GM18907 (cell line): ENCODE measurements around the gene MTMR3.

Experiments
- ATAC-seq: cut with Tn5 transposase; IDR thresholded peaks from one replicate; pipeline ENCODE4 v1.9.1; 2021; ENCODE audit warnings: mild to moderate bottlenecking, moderate library complexity; ENCODE audit not compliant: unreplicated experiment

Gene MTMR3

GRCh38 chr22:30021881-30022619, 139.1 kb downstream of the MTMR3 start:
- ATAC-seq, result no peak

DNA sequence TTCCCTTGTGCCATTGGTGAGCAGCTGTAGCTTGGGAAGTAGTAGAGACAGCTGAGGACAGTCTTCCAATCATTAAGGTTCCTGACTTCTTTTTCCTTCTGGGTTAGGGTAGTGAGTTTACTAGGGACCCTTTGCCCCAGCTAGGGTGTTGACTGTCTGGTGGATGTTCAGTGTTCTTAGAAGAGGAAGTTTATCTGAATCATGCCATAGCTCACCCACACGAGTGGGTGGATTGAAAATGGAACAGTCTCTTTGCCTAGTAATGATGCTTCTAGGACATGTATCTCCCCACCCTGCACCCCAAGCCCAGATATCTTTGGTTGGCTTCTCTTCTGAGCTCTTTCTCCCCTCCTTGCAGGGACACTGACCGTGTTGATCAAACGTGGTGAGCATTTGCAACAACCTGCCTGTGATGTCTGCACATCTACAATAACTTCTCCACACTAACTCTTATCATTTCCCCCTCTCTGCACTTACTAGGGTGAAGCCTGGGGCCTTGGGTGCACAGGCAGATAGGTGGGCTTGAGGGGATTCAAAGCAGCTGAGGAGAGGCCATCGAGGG, 140.2 kb downstream of the MTMR3 start:
- ATAC-seq, result no peak

- ATAC-seq, result no peak
These were observed 141.3 kb downstream of the MTMR3 start for GRCh38 chr22:30024231-30024630.

GRCh38 chr22:30025221-30025620, 142.2 kb downstream of the MTMR3 start:
- no peak for ATAC-seq

- ATAC-seq, result no peak
These were observed 143.8 kb downstream of the MTMR3 start for GRCh38 chr22:30026756-30027155.

DNA sequence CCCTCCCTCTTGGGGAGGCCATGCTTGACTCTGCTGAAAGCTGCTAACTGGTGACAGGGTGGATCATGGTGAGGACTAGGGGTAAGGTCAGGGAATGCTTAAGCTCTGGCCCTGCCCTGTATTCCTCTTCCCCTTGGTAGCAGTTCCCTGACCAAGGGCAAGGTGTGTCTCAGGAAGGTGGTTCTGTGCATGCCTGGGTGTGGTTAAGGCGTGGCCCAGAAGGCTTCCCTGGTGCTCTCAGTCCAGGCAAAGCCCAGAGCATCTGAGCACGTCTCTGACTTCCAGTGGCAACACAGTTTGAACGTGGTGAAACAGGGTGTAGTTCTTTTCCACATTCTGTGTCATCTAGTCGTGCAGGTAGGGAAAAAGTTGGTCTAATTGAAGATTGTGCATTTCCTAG, 144.2 kb downstream of the MTMR3 start:
- ATAC-seq, result no peak

DNA sequence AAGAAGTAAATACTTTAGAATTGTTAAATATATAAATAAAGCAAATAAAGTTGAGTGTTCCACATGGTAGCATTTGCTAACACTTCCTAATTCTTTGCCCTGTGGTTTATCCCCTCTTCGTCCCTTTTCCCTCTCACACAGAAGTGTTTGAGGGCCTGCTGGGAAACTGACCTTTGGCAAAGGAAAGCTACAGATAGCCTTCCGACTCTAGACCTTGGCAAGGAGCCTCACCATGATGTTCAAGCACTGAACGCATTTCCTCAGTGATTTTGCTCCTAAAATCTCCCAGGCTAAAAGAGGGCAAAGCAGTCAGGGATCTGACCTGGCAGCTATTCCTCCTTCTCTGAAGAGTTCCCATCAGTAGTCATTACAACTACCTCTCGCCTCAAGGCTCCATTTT, 144.8 kb downstream of the MTMR3 start:
- no peak for ATAC-seq

- no peak for ATAC-seq
These were observed 145.8 kb downstream of the MTMR3 start for GRCh38 chr22:30028731-30029130.

- ATAC-seq, result no peak
These were observed 146.5 kb downstream of the MTMR3 start for GRCh38 chr22:30029512-30029911.

- no peak for ATAC-seq
These were observed 147.4 kb downstream of the MTMR3 start for GRCh38 chr22:30030329-30030728.

DNA sequence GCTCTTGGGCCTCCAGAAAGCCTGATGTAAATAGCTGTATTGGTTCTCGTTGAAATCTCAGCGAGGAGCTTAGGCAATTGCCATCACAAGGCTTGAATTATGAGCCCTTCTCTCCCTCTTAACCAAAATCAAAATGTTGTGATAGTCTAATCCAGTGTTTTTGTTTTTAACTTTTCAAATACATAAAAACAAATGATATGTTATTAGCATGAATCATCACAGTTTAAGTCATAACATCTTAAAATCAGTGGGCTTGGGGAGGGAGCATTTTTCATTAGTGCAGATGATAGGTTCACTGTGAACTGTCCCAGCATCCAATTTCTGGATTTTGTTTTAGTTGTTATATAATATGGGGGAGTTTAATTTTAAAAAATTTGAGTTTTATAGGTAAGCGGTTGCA, 148.4 kb downstream of the MTMR3 start:
- no peak for ATAC-seq

- no peak for ATAC-seq
These were observed 148.9 kb downstream of the MTMR3 start for GRCh38 chr22:30031764-30032455.

DNA sequence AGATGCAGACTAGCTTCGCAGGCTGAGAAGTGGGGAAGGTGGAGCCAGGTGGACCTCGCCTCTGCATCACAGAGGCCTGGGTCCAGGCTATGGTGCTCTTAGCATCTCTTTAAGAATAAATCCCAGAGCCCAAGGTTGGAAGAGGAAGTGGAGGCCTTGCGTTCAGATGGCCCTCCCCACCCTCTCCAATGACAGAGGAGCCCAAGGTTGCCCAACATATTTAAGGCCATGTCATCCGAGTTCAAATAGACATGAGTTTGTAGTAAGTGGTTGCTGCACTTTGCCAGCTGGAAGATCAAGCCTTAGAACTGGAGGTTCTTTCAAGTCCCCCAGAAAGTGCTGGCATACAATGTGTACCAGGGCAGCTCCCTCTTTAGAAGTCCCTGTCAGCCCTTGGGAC, 150.2 kb downstream of the MTMR3 start:
- ATAC-seq, result no peak

GRCh38 chr22:30033901-30034300, 150.9 kb downstream of the MTMR3 start:
- no peak for ATAC-seq

DNA sequence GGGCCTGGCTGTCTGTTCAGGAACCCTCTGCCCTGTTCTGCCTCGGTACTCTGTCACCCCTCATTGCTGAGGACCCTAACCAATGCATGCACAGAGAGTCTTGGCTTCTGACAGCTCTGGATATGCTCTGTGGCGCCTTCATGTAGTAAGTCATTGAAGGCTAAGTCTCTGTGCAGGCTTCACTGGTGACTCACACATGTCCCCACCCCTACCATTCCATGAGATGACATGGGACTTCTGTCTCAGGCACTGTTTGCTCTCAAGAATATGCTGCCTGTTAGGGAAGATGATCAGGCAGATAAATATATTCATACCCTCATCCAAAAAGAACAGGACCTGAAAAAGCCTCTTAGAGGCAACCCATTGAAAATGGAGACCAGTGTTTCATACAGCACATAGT, 153.7 kb downstream of the MTMR3 start:
- no peak for ATAC-seq

GRCh38 chr22:30038219-30038618, 155.2 kb downstream of the MTMR3 start:
- ATAC-seq, result no peak

- ATAC-seq, result no peak
These were observed 157.7 kb downstream of the MTMR3 start for GRCh38 chr22:30040499-30041260.

- no peak for ATAC-seq
These were observed 158.5 kb downstream of the MTMR3 start for GRCh38 chr22:30041475-30041874.

DNA sequence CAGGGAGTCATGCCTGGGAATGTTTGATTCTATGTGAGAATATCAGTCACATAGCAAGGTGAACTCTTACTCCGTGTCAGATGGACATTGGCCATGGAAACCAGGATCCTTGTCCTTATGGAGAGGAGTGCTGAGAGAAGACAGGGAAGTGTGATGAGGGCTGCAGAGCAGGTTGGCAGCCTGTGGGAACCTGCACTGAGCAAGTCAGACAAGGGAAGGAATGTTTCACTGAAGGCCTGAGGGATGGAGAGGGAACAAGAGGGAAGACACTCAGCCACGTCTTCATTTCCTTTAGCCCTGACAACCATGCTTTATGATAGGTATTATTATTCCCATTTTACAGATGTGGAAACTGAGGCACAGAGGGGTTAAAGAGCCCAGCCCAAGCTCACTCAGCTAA, 158.9 kb downstream of the MTMR3 start:
- ATAC-seq, result no peak

GRCh38 chr22:30043161-30043560, 160.2 kb downstream of the MTMR3 start:
- no peak for ATAC-seq

GRCh38 chr22:30044369-30044768, 161.4 kb downstream of the MTMR3 start:
- ATAC-seq, result no peak
